ENCODE data around the gene MT1A.

The MT1A gene

DNA sequence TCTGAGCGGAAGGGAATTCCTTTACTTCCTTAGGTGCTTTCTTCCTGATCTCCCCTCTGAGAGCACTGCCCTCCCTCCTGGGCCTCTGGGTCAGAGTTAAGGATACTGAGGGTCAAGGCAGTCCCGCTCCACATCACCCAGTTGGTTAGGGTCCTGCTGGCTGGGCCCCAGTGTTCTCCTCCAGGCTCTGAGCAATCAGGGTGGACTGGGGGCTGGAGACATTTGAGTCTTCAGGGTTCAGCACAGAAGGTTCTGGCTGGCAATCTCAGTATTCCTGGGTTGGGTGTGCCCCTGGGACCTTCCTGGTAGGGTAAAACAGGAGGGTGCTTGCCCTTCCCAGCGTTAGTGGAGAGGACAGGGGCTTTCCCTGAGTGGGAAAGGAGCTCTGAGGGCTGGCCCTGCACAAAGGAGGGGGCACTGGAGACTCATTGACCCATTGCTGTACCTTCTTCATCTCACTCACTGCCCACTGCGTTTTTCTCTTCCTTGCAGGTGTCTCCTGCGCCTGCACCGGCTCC, 5.6 kb upstream of the MT1A start:
- TF ChIP-seq, protein P1, sequence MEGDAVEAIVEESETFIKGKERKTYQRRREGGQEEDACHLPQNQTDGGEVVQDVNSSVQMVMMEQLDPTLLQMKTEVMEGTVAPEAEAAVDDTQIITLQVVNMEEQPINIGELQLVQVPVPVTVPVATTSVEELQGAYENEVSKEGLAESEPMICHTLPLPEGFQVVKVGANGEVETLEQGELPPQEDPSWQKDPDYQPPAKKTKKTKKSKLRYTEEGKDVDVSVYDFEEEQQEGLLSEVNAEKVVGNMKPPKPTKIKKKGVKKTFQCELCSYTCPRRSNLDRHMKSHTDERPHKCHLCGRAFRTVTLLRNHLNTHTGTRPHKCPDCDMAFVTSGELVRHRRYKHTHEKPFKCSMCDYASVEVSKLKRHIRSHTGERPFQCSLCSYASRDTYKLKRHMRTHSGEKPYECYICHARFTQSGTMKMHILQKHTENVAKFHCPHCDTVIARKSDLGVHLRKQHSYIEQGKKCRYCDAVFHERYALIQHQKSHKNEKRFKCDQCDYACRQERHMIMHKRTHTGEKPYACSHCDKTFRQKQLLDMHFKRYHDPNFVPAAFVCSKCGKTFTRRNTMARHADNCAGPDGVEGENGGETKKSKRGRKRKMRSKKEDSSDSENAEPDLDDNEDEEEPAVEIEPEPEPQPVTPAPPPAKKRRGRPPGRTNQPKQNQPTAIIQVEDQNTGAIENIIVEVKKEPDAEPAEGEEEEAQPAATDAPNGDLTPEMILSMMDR (IDR thresholded peaks at IDR 0.05) = no peak
- Histone ChIP-seq H3K9ac (no peak overlapping the region), H3K4me3 (ENCODE audit: low read depth, low read length) (peak overlapping the region; percentile 47), H3K79me2 (no peaks in the 10 kb centered on the region), H3K9me3 (ENCODE audit: control insufficient read depth, low read length) (no peaks in the 10 kb centered on the region), H3K4me1 (no peaks in the 10 kb centered on the region), H2AFZ (peak overlapping the region; percentile 21), H3K4me2 (ENCODE audit: low read length) (peak overlapping the region; percentile 79), H3K27me3 (ENCODE audit: control insufficient read depth, insufficient read depth, low read length) (no peaks in the 10 kb centered on the region), H3K27ac (no peak overlapping the region), H3K36me3 (ENCODE audit: control insufficient read depth, insufficient read depth, low read length) (no peaks in the 10 kb centered on the region)

DNA sequence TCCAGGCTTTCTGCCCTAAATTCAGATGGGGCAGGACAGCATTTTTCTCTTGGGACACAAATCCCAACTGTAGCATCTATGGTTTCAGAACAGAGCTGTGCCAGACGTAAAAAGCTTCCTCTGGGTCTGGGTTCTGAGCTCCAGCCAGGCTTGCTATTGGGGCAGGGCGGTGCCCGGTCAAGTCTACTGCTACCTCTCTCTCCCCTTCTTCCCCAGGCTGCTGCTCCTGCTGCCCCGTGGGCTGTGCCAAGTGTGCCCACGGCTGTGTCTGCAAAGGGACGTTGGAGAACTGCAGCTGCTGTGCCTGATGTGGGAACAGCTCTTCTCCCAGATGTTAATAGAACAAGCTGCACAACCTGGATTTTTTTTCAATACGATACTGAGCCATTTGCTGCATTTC, 4.9 kb upstream of the MT1A start:
- H3K9ac ChIP-seq = no peak overlapping the region
- TF ChIP-seq, protein P1 (IDR thresholded peaks at IDR 0.05) = no peak
- no peak overlapping the region for H3K4me3 ChIP-seq (ENCODE audit: low read depth, low read length)
- H3K9me3 ChIP-seq (ENCODE audit: control insufficient read depth, low read length) = no peaks in the 10 kb centered on the region
- no peak overlapping the region for H3K27ac ChIP-seq
- no peak overlapping the region for H3K4me2 ChIP-seq (ENCODE audit: low read length)
- no peaks in the 10 kb centered on the region for H3K36me3 ChIP-seq (ENCODE audit: control insufficient read depth, insufficient read depth, low read length)
- no peaks in the 10 kb centered on the region for H3K79me2 ChIP-seq
- no peaks in the 10 kb centered on the region for H3K27me3 ChIP-seq (ENCODE audit: control insufficient read depth, insufficient read depth, low read length)
- H2AFZ ChIP-seq = no peak overlapping the region
- no peaks in the 10 kb centered on the region for H3K4me1 ChIP-seq

DNA sequence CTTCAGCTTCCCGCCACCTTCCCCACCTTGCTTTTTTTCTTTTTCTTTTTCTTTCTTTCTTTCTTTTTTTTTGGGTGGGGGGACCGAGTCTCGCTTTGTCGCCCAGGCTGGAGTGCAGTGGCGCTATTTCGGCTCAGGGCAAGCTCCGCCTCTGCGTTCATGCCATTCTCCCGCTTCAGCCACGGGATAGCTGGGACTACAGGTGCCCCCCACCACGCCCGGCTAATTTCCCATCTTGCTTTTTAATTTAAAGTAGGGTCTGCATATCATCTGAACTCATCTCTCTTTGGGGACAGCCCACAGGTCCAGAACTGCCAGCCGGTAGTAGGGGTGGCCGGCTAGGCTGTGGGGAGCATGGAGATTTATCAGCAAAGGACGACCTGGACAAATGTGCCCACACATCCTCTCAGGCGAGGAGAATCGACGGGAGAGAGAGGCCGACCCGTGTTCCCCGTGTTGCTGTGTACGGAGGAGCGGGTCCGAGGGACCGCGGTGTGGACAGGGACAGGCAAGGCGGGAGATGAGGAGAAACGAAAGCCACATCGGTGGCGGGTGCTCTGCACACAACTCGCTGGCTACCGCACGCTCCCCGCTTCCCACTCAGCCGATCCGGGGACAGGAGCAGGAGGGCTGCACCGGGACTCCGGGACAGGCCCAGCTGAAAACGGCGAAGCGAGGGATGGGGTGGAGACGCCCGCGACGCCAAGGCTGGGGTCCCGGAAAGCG, 3.6 kb upstream of the MT1A start:
- Histone ChIP-seq H3K79me2 (no peaks in the 10 kb centered on the region), H3K4me1 (no peaks in the 10 kb centered on the region), H3K4me2 (ENCODE audit: low read length) (peak overlapping the region; percentile 44), H3K9me3 (ENCODE audit: control insufficient read depth, low read length) (no peaks in the 10 kb centered on the region), H3K27me3 (ENCODE audit: control insufficient read depth, insufficient read depth, low read length) (no peaks in the 10 kb centered on the region), H3K27ac (no peak overlapping the region), H3K9ac (no peak overlapping the region), H3K4me3 (ENCODE audit: low read depth, low read length) (no peak overlapping the region), H3K36me3 (ENCODE audit: control insufficient read depth, insufficient read depth, low read length) (no peaks in the 10 kb centered on the region), H2AFZ (peak overlapping the region; percentile 20)
- TF ChIP-seq, protein P1 (IDR thresholded peaks at IDR 0.05) = no peak

DNA sequence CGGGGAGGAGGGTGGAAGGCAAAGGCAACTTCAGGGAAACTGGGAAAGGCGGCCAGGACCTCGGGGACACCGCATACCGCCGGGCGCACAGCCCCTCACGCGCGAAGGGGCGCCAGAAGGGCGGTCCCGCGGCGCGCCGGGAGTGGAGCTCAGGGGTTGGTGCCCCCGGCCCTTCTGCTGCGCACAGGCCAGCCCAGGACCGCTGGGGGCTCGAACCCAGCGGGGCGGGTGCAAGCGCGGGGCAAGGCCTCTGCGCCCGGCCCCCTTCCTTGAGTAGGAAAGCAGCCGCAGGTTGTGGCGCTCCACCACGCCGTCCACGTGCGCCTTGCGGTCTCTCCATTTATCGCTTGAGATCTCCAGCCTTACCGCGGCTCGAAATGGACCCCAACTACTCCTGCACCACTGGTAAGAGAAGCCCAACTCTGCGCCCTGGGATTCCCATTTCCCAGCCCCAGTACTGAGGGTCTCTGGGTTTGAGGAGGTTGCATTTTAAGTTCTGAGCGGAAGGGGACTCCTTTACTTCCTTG, 3.0 kb upstream of the MT1A start:
- H2AFZ ChIP-seq = no peak overlapping the region
- no peak overlapping the region for H3K4me3 ChIP-seq (ENCODE audit: low read depth, low read length)
- H3K79me2 ChIP-seq = no peaks in the 10 kb centered on the region
- TF ChIP-seq, protein P1 (IDR thresholded peaks at IDR 0.05) = no peak
- H3K9me3 ChIP-seq (ENCODE audit: control insufficient read depth, low read length) = no peaks in the 10 kb centered on the region
- H3K27ac ChIP-seq = no peak overlapping the region
- H3K9ac ChIP-seq = no peak overlapping the region
- no peaks in the 10 kb centered on the region for H3K4me1 ChIP-seq
- H3K4me2 ChIP-seq (ENCODE audit: low read length) = peak overlapping the region; percentile 44
- no peaks in the 10 kb centered on the region for H3K27me3 ChIP-seq (ENCODE audit: control insufficient read depth, insufficient read depth, low read length)
- H3K36me3 ChIP-seq (ENCODE audit: control insufficient read depth, insufficient read depth, low read length) = no peaks in the 10 kb centered on the region

Measured in parathyroid adenoma (tissue), 2 donors.